HepG2 (cell line): ENCODE measurements around the gene RAB3D. TPM values are rescaled to one million over a fixed set of nuclear protein-coding genes. Genes with fewer than 3 reads are reported as not detected.

ENCODE experiments used
- CREM ChIP-seq, 2 experiments: sonication (generic) in 1 of 2; formaldehyde crosslinking in 1 of 2; IDR thresholded peaks; 2 replicates each; pipeline versions ENCODE4 v1.4.0 to v1.6.1; 2016 to 2020; ENCODE audit warnings: antibody characterized with exemption in 1 of 2, mild to moderate bottlenecking in 1 of 2, missing genetic modification reagents in 1 of 2
- DPF2 ChIP-seq: sonication (generic); formaldehyde crosslinking; IDR thresholded peaks from 2 replicates; pipeline ENCODE4 v1.4.0; 2020; ENCODE audit warnings: mild to moderate bottlenecking, low read depth, missing genetic modification reagents, borderline replicate concordance
- GABPA ChIP-seq, 2 experiments: IDR thresholded peaks; 2 replicates each; pipeline ENCODE4 v1.6.1; 2011 to 2016; ENCODE audit warnings: low read depth in 2 of 2, low read length in 1 of 2, missing biosample characterization in 1 of 2, missing genetic modification characterization in 1 of 2
- NAIF1 ChIP-seq: sonication (generic); formaldehyde crosslinking; IDR thresholded peaks from 2 replicates; pipeline ENCODE4 v1.5.0; 2020; ENCODE audit warnings: mild to moderate bottlenecking, missing genetic modification reagents, borderline replicate concordance
- NFE2 ChIP-seq: sonication (generic); formaldehyde crosslinking; IDR thresholded peaks from 2 replicates; pipeline ENCODE4 v1.4.0; 2020; ENCODE audit warnings: missing genetic modification reagents
- NFRKB ChIP-seq: fragments of 450-650 bp; IDR thresholded peaks from 2 replicates; pipeline ENCODE4 v1.6.1; 2017
- NONO ChIP-seq, 2 experiments: fragments of 450-650 bp in 1 of 2; sonication (generic) in 1 of 2; formaldehyde crosslinking in 1 of 2; IDR thresholded peaks in 1 of 2; conservative IDR thresholded peaks in 1 of 2; 2 replicates each; pipeline versions ENCODE4 v1.6.1 to v1.8.0; 2017 to 2022; ENCODE audit warnings: mild to moderate bottlenecking in 1 of 2, missing genetic modification reagents in 1 of 2, moderate library complexity in 1 of 2
- PRMT3 ChIP-seq: sonication (generic); formaldehyde crosslinking; IDR thresholded peaks from 2 replicates; pipeline ENCODE4 v1.8.1; 2022; ENCODE audit warnings: low read depth, mild to moderate bottlenecking, moderate library complexity, missing genetic modification reagents, borderline replicate concordance
- RCOR2 ChIP-seq: IDR thresholded peaks from 2 replicates; pipeline ENCODE4 v1.6.1; 2016; ENCODE audit warnings: missing biosample characterization, missing genetic modification reagents
- RORA ChIP-seq: sonication (generic); formaldehyde crosslinking; IDR thresholded peaks from 2 replicates; pipeline ENCODE4 v1.5.0; 2020; ENCODE audit warnings: mild to moderate bottlenecking, missing genetic modification reagents, moderate library complexity
- TAF15 ChIP-seq: fragments of 200-400 bp; formaldehyde crosslinking; IDR thresholded peaks from one replicate; pipeline ENCODE4 v1.6.1; 2018; ENCODE audit warnings: mild to moderate bottlenecking, low read depth, low read length; ENCODE audit not compliant: poor library complexity, severe bottlenecking
- TMF1 ChIP-seq: sonication (generic); formaldehyde crosslinking; IDR thresholded peaks from 2 replicates; pipeline ENCODE4 v1.8.1; 2022; ENCODE audit warnings: low read depth, missing genetic modification reagents
- ZBTB7B ChIP-seq: sonication (generic); formaldehyde crosslinking; IDR thresholded peaks from 2 replicates; pipeline ENCODE4 v1.4.0; 2020; ENCODE audit warnings: missing genetic modification reagents
- ZFAT ChIP-seq: sonication (generic); formaldehyde crosslinking; conservative IDR thresholded peaks from 2 replicates; pipeline ENCODE4 v1.8.1; 2023; ENCODE audit warnings: missing genetic modification reagents, inconsistent platforms
- ZNF138 ChIP-seq: sonication (generic); formaldehyde crosslinking; IDR thresholded peaks from 2 replicates; pipeline ENCODE4 v1.5.0; 2020; ENCODE audit warnings: mild to moderate bottlenecking, low read depth, missing genetic modification reagents
- ZNF234 ChIP-seq: sonication (generic); formaldehyde crosslinking; conservative IDR thresholded peaks from 2 replicates; pipeline ENCODE4 v1.5.1; 2020; ENCODE audit warnings: mild to moderate bottlenecking, missing genetic modification reagents
- ZNF329 ChIP-seq: sonication (generic); formaldehyde crosslinking; IDR thresholded peaks from 2 replicates; pipeline ENCODE4 v1.9.0; 2021; ENCODE audit warnings: low read depth, mild to moderate bottlenecking, missing genetic modification reagents
- ZNF350 ChIP-seq: sonication (generic); formaldehyde crosslinking; IDR thresholded peaks from 2 replicates; pipeline ENCODE4 v1.4.0; 2020; ENCODE audit warnings: mild to moderate bottlenecking, low read depth, missing genetic modification reagents, borderline replicate concordance
- ZNF749 ChIP-seq: sonication (generic); formaldehyde crosslinking; IDR thresholded peaks from 2 replicates; pipeline ENCODE4 v1.8.0; 2022; ENCODE audit warnings: mild to moderate bottlenecking, missing genetic modification reagents, moderate library complexity, borderline replicate concordance
- ZNF761 ChIP-seq: sonication (generic); formaldehyde crosslinking; conservative IDR thresholded peaks from 2 replicates; pipeline ENCODE4 v1.4.0; 2020; ENCODE audit warnings: mild to moderate bottlenecking, missing genetic modification reagents
- ZSCAN25 ChIP-seq: sonication (generic); formaldehyde crosslinking; IDR thresholded peaks from 2 replicates; pipeline ENCODE4 v1.8.0; 2022; ENCODE audit warnings: mild to moderate bottlenecking, missing genetic modification reagents
- polyA plus RNA-seq, 8 experiments: library from polyadenylated mRNA; depleted of rRNA in 3 of 8; stranded (reverse) in 7 of 8; unstranded in 1 of 8; fragments of >200 nt; fragmentation: Illumina TruSeq in 4 of 8; extraction: Trizol in 4 of 8; gene quantifications; 2 replicates each; pipeline versions ENCODE4 v1.2.1 to v1.2.3, GENCODE V29; 2011 to 2016; ENCODE audit warnings: low read depth in 4 of 8, missing spikeins in 1 of 8, mixed read lengths in 1 of 8; ENCODE audit not compliant: insufficient read depth in 1 of 8
- total RNA-seq, 5 experiments: library from RNA; depleted of rRNA; stranded (reverse); fragments of >200 nt; fragmentation: Illumina TruSeq; extraction: Trizol; gene quantifications; 2 replicates each; pipeline ENCODE4 v1.2.3, GENCODE V29; 2016; ENCODE audit warnings: low read depth in 1 of 5
- TF ChIP-seq, protein P1 (sequence below): sonication (generic); formaldehyde crosslinking; IDR thresholded peaks from 2 replicates; pipeline ENCODE4 v1.9.0; 2021; ENCODE audit warnings: missing genetic modification reagents, borderline replicate concordance
- TF ChIP-seq, protein P2 (sequence below): IDR thresholded peaks from 2 replicates; pipeline ENCODE4 v1.6.1; 2016; ENCODE audit warnings: missing compliant biosample characterization, missing genetic modification reagents, borderline replicate concordance
- TF ChIP-seq, protein P3 (sequence below): sonication (generic); formaldehyde crosslinking; IDR thresholded peaks from 2 replicates; pipeline ENCODE4 v1.5.0; 2020; ENCODE audit warnings: mild to moderate bottlenecking, low read depth, missing genetic modification reagents, borderline replicate concordance
- TF ChIP-seq, protein P4 (sequence below): sonication (generic); formaldehyde crosslinking; IDR thresholded peaks from 2 replicates; pipeline ENCODE4 v1.8.1; 2022; ENCODE audit warnings: mild to moderate bottlenecking, missing genetic modification reagents

The RAB3D gene
- total and polyA plus RNA-seq, 2 of the 13 experiments (the other 11 are each of a cell fraction or from before 2014, with no cell fraction given), result 2.0 to 16.1 TPM

DNA sequence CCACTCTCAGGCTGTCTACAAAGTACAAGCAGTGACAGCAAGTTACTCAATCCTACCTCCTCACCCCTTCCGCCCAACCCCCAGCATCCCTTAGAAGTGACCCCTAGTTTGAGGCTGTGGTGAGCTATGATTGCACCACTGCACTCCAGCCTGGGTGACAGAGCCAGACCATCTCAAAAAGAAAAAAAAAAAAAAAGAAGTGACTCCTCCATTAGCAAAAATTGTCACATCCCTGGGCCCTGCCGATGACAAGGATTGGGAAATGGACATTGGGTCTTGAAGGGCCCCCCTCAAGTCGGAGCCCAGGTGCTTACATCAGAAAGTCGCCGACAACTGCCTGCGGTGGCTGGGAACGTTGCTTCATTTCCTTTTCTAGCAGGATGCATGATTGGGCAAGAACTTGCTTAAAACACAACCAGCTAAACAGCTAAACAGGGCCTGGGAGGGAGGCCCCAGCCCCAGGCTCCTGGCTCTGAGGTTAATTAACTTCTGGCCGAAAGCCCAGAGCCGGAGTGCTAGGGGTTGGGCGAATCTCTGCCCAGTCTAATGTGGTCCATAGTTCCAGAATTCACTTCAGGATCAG lies 15.3 kb downstream of the RAB3D start (continued):
- no peak for TF ChIP-seq DPF2 (CRISPR knock-in tag)
- no peak for TF ChIP-seq RORA (CRISPR knock-in tag)
- no peak for TF ChIP-seq NFE2 (CRISPR knock-in tag)
- TF ChIP-seq, protein P1, sequence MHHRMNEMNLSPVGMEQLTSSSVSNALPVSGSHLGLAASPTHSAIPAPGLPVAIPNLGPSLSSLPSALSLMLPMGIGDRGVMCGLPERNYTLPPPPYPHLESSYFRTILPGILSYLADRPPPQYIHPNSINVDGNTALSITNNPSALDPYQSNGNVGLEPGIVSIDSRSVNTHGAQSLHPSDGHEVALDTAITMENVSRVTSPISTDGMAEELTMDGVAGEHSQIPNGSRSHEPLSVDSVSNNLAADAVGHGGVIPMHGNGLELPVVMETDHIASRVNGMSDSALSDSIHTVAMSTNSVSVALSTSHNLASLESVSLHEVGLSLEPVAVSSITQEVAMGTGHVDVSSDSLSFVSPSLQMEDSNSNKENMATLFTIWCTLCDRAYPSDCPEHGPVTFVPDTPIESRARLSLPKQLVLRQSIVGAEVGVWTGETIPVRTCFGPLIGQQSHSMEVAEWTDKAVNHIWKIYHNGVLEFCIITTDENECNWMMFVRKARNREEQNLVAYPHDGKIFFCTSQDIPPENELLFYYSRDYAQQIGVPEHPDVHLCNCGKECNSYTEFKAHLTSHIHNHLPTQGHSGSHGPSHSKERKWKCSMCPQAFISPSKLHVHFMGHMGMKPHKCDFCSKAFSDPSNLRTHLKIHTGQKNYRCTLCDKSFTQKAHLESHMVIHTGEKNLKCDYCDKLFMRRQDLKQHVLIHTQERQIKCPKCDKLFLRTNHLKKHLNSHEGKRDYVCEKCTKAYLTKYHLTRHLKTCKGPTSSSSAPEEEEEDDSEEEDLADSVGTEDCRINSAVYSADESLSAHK (CRISPR knock-in tag), result no peak
- TF ChIP-seq, protein P2, sequence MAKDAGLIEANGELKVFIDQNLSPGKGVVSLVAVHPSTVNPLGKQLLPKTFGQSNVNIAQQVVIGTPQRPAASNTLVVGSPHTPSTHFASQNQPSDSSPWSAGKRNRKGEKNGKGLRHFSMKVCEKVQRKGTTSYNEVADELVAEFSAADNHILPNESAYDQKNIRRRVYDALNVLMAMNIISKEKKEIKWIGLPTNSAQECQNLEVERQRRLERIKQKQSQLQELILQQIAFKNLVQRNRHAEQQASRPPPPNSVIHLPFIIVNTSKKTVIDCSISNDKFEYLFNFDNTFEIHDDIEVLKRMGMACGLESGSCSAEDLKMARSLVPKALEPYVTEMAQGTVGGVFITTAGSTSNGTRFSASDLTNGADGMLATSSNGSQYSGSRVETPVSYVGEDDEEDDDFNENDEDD, result no peak
- no peak for TF ChIP-seq TAF15
- no peak for TF ChIP-seq ZNF749
- no peak for TF ChIP-seq ZBTB7B (CRISPR knock-in tag)
- no peak for TF ChIP-seq ZNF761
- TF ChIP-seq RCOR2 (CRISPR knock-in tag), result 0 out of 2 replicates have a peak, but pooled peaks have one; percentile 31
- TF ChIP-seq, protein P3, sequence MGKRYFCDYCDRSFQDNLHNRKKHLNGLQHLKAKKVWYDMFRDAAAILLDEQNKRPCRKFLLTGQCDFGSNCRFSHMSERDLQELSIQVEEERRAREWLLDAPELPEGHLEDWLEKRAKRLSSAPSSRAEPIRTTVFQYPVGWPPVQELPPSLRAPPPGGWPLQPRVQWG (CRISPR knock-in tag), result no peak
- TF ChIP-seq ZNF350 (CRISPR knock-in tag), result peak; percentile 79; the same call in 1 of the 2 replicates
- no peak for TF ChIP-seq NFRKB
- no peak for TF ChIP-seq NONO (IDR thresholded peaks at IDR 0.05)
- no peak for TF ChIP-seq NONO (CRISPR knock-in tag; conservative IDR thresholded peaks at IDR 0.05)
- TF ChIP-seq, protein P4, sequence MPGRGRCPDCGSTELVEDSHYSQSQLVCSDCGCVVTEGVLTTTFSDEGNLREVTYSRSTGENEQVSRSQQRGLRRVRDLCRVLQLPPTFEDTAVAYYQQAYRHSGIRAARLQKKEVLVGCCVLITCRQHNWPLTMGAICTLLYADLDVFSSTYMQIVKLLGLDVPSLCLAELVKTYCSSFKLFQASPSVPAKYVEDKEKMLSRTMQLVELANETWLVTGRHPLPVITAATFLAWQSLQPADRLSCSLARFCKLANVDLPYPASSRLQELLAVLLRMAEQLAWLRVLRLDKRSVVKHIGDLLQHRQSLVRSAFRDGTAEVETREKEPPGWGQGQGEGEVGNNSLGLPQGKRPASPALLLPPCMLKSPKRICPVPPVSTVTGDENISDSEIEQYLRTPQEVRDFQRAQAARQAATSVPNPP (CRISPR knock-in tag), result no peak
- TF ChIP-seq NAIF1 (CRISPR knock-in tag), result no peak
- no peak for TF ChIP-seq ZNF138
- TF ChIP-seq CREM (IDR thresholded peaks at IDR 0.05), result no peak
- no peak for TF ChIP-seq CREM (CRISPR knock-in tag; IDR thresholded peaks at IDR 0.05)
- no peak for TF ChIP-seq ZNF329
- no peak for TF ChIP-seq GABPA (IDR thresholded peaks at IDR 0.05; ENCODE audit: low read depth, low read length)
- peak; percentile 44; the same call in 1 of the 2 replicates for TF ChIP-seq GABPA (CRISPR knock-in tag; IDR thresholded peaks at IDR 0.05; ENCODE audit: low read depth)
- no peak for TF ChIP-seq PRMT3 (CRISPR knock-in tag)
- TF ChIP-seq ZSCAN25, result no peak
- TF ChIP-seq ZNF234 (CRISPR knock-in tag), result no peak
- no peak for TF ChIP-seq TMF1 (CRISPR knock-in tag)
- no peak for TF ChIP-seq ZFAT (CRISPR knock-in tag)
